ENCODE results near the gene CRYAB. TPM values are rescaled to one million over a fixed set of nuclear protein-coding genes. Genes with fewer than 3 reads are reported as not detected.

The CRYAB gene
- total RNA-seq, 4 donors from 2014 or later: 19.9 to 179 (median 56.5) TPM

- no peak for DNase-seq
- intact Hi-C loops (cut with DNase I; ENCODE audit: low total_unique reads): no loop called here
- no peak overlapping the region for H3K4me3 ChIP-seq
Observed at GRCh38 chr11:111917312-111917711, 5.7 kb upstream of the CRYAB start.

DNA sequence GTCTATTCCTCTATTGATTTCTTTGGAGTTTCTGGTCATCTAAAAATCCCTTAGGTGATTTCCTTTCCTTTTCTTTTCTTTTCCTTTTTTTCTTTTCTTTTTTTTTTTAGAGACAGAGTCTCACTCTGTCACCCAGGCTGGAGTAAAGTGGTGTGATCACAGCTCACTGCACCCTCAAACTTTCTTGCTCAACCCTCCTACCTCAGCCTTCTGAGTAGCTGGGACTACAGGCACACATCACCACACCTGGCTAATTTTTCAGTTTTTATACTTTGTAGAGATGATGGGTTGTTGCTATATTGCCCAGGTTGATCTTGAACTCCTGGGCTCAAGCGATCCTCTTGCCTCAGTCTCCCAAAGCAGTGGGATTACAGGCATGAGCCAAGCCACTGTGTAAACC, 5.2 kb upstream of the CRYAB start:
- DNase-seq: no peak
- Histone ChIP-seq H3K4me3 (no peak overlapping the region), H3K4me1 (no peaks in the 10 kb centered on the region), H3K9me3 (no peaks in the 10 kb centered on the region), H3K27me3 (no peaks in the 10 kb centered on the region), H3K36me3 (no peaks in the 10 kb centered on the region), H3K27ac (no peak overlapping the region)
- TF ChIP-seq POLR2A (IDR thresholded peaks at IDR 0.05): no peak
- TF ChIP-seq, protein P1, sequence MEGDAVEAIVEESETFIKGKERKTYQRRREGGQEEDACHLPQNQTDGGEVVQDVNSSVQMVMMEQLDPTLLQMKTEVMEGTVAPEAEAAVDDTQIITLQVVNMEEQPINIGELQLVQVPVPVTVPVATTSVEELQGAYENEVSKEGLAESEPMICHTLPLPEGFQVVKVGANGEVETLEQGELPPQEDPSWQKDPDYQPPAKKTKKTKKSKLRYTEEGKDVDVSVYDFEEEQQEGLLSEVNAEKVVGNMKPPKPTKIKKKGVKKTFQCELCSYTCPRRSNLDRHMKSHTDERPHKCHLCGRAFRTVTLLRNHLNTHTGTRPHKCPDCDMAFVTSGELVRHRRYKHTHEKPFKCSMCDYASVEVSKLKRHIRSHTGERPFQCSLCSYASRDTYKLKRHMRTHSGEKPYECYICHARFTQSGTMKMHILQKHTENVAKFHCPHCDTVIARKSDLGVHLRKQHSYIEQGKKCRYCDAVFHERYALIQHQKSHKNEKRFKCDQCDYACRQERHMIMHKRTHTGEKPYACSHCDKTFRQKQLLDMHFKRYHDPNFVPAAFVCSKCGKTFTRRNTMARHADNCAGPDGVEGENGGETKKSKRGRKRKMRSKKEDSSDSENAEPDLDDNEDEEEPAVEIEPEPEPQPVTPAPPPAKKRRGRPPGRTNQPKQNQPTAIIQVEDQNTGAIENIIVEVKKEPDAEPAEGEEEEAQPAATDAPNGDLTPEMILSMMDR (IDR thresholded peaks at IDR 0.05): no peak
- intact Hi-C loops (cut with DNase I; ENCODE audit: low total_unique reads): no loop called here

More at GRCh38 chr11:111917312-111917711, 5.7 kb upstream of the CRYAB start:
- H3K9me3 ChIP-seq: no peaks in the 10 kb centered on the region
- TF ChIP-seq, protein P1 (IDR thresholded peaks at IDR 0.05): no peak
- H3K27me3 ChIP-seq: no peaks in the 10 kb centered on the region
- H3K4me1 ChIP-seq: no peaks in the 10 kb centered on the region
- no peak overlapping the region for H3K27ac ChIP-seq
- H3K36me3 ChIP-seq: no peaks in the 10 kb centered on the region

- peak; percentile 55 to 75 for DNase-seq
- intact Hi-C loops (cut with DNase I; ENCODE audit: low total_unique reads): no loop called here
- Histone ChIP-seq H3K36me3 (no peaks in the 10 kb centered on the region), H3K27ac (peak overlapping the region; percentile 93 to 98), H3K27me3 (no peaks in the 10 kb centered on the region), H3K4me1 (no peaks in the 10 kb centered on the region), H3K4me3 (peak overlapping the region; percentile 45 to 54), H3K9me3 (no peaks in the 10 kb centered on the region)
- TF ChIP-seq, protein P1 (IDR thresholded peaks at IDR 0.05): no peak
- TF ChIP-seq POLR2A (IDR thresholded peaks at IDR 0.05): peak; percentile 41 to 54
Observed at GRCh38 chr11:111913997-111914396, 2.4 kb upstream of the CRYAB start.

DNA sequence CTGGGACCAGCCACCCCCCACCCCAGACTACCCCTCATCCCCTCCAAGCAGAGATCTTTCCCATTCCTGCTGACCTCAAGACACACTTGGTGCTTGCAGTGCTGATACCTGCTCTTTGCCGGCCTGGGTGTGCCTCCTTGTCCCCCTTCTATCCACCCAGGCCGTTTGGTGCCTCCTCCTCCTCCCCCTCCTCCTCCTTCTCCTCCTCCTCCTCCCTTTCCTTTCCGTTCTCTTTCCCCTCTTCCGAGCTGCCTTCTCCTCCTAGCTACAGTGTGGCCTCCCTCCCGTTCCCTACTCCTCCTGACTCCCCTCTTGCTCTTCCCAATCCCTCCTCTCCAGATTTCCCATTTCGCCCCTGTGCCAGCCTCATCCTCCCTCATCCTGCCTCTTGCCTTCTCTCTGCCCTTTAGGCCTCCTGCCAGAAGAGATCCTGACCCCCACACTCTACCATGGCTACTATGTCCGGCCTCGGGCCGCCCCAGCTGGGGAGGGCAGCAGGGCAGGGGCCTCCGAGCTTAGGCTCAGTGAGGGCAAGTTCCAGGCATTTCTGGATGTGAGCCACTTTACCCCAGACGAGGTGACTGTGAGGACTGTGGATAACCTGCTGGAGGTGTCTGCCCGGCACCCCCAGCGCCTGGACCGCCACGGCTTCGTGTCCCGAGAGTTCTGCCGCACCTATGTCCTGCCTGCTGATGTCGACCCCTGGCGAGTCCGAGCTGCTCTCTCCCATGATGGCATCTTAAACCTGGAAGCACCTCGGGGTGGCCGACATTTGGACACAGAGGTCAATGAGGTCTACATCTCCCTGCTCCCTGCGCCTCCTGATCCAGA, 1.7 kb upstream of the CRYAB start:
- peak; percentile 50 to 52 for DNase-seq
- Histone ChIP-seq H3K27me3 (no peaks in the 10 kb centered on the region), H3K9me3 (no peaks in the 10 kb centered on the region), H3K36me3 (no peaks in the 10 kb centered on the region), H3K4me3 (peak overlapping the region; percentile 45 to 54), H3K27ac (peak overlapping the region; percentile 93 to 98), H3K4me1 (no peaks in the 10 kb centered on the region)
- intact Hi-C loops (cut with DNase I; ENCODE audit: low total_unique reads): no loop called here
- TF ChIP-seq, protein P1 (IDR thresholded peaks at IDR 0.05): no peak
- no peak for TF ChIP-seq POLR2A (IDR thresholded peaks at IDR 0.05)

- Histone ChIP-seq H3K27ac (peak within 1 kb of the TSS; percentile 93 to 98), H3K4me3 (peak within 1 kb of the TSS; percentile 45 to 54), H3K36me3 (no peaks in the 10 kb centered on the region), H3K9me3 (no peaks in the 10 kb centered on the region), H3K4me1 (no peaks in the 10 kb centered on the region), H3K27me3 (no peaks in the 10 kb centered on the region)
- no peak for TF ChIP-seq POLR2A (IDR thresholded peaks at IDR 0.05)
- TF ChIP-seq, protein P1 (IDR thresholded peaks at IDR 0.05): no peak
- DNase-seq: peak; percentile 50 to 54
- intact Hi-C loops (cut with DNase I; ENCODE audit: low total_unique reads): no loop called here
Observed at GRCh38 chr11:111912535-111912934, 965 bp upstream of the CRYAB start, which contains the start of gene HSPB2. TSS of gene HSPB2 (plus strand) at chr11:111912734. CDS start at chr11:111912830, 96 bp downstream.
